NCI-H146 treated with DMSO at 0.1 percent for 48 hours (cell line): Measurements from ENCODE around the gene CES4A.
"Not testable (repeated sequence)": the region's sequence is repeated elsewhere in the genome, so short reads cannot be mapped to it uniquely, and the experiment has no call there.

Source experiments
- DNase-seq: peaks from one replicate; lab custom pipeline; 2025; ENCODE audit not compliant: unreplicated experiment; lab: John Stamatoyannopoulos, UW

CES4A gene

GRCh38 chr16:66955363-66956153 is 32.8 kb upstream of the CES4A start:
- not testable (repeated sequence) for DNase-seq

- DNase-seq, result not testable (repeated sequence)
Observed at GRCh38 chr16:66956154-66956457, 32.3 kb upstream of the CES4A start.

- DNase-seq, result no peak
Observed at GRCh38 chr16:66958857-66959703, 29.3 kb upstream of the CES4A start.

GRCh38 chr16:66959704-66960161 is 28.7 kb upstream of the CES4A start:
- no peak for DNase-seq

GRCh38 chr16:66960270-66960669 is 28.1 kb upstream of the CES4A start:
- no peak for DNase-seq

GRCh38 chr16:66961065-66961744 is 27.2 kb upstream of the CES4A start, which contains the start of gene CES3:
Gene CES3 (plus strand): TSS chr16:66961266. CDS start chr16:66961308, 42 bp downstream.
- DNase-seq, result peak; percentile 51

- no peak for DNase-seq
Observed at GRCh38 chr16:66961914-66962313, 26.5 kb upstream of the CES4A start.

- no peak for DNase-seq
Observed at GRCh38 chr16:66964049-66964448, 24.3 kb upstream of the CES4A start.

GRCh38 chr16:66968847-66969246 is 19.5 kb upstream of the CES4A start:
- DNase-seq, result no peak

- no peak for DNase-seq
Observed at GRCh38 chr16:66970775-66971720, 17.3 kb upstream of the CES4A start.

- no peak for DNase-seq
Observed at GRCh38 chr16:66972983-66973382, 15.4 kb upstream of the CES4A start.

- DNase-seq, result no peak
Observed at GRCh38 chr16:66973716-66974115, 14.7 kb upstream of the CES4A start.

GRCh38 chr16:66974156-66974931 is 14.0 kb upstream of the CES4A start:
- DNase-seq, result not testable (repeated sequence)

- DNase-seq, result not testable (repeated sequence)
Observed at GRCh38 chr16:66974932-66975246, 13.5 kb upstream of the CES4A start.

GRCh38 chr16:66975302-66975893 is 13.0 kb upstream of the CES4A start:
- no peak for DNase-seq

GRCh38 chr16:66976746-66977145 is 11.6 kb upstream of the CES4A start:
- DNase-seq, result no peak

- peak; percentile 61 for DNase-seq
Observed at GRCh38 chr16:66977341-66978113, 10.9 kb upstream of the CES4A start.

GRCh38 chr16:66979011-66979717 is 9.2 kb upstream of the CES4A start:
- DNase-seq, result no peak
